CD4-positive, CD25-positive, alpha-beta regulatory T cell (primary cell): Measurements from ENCODE around the gene RHBDL3. TPM values are rescaled to one million over a fixed set of nuclear protein-coding genes. Genes with fewer than 3 reads are reported as not detected.
A peak's percentile ranks its signal among the peaks of the same experiment; 100 is the strongest.

ENCODE experiments used
- ATAC-seq, 2 donors: fragments of 150-1000 bp; cut with Tn5 transposase; one replicate each; pipeline ENCODE4 v1.10.0; 2021; ENCODE audit warnings: low read depth in 2 of 2, moderate number of reproducible peaks in 2 of 2, moderate library complexity in 1 of 2
- DNase-seq, 3 donors: peaks; one replicate each; pipeline versions ENCODE4 v3.0.0 to v3.0.0-alpha.2; 2012 to 2022; ENCODE audit warnings: mixed read lengths in 1 of 3
- H3K27ac ChIP-seq: one replicate; pipeline ENCODE4 v1.7.0; 2013; ENCODE audit warnings: mild to moderate bottlenecking, low read length; ENCODE audit not compliant: insufficient read depth, poor library complexity, severe bottlenecking
- H3K27me3 ChIP-seq: one replicate; pipeline ENCODE4 v1.7.0; 2013; ENCODE audit warnings: low read length; ENCODE audit not compliant: control insufficient read depth, insufficient read depth
- H3K36me3 ChIP-seq: one replicate; pipeline ENCODE4 v1.7.0; 2013; ENCODE audit warnings: mild to moderate bottlenecking, low read length, moderate library complexity; ENCODE audit not compliant: control insufficient read depth, insufficient read depth
- H3K4me1 ChIP-seq: 2 replicates; pipeline ENCODE4 v1.7.0; 2013; ENCODE audit warnings: mild to moderate bottlenecking, low read length; ENCODE audit not compliant: insufficient read depth, control insufficient read depth, poor library complexity, severe bottlenecking
- H3K4me3 ChIP-seq: one replicate; pipeline ENCODE4 v1.7.0; 2013; ENCODE audit warnings: low read depth, mild to moderate bottlenecking, low read length, moderate library complexity
- H3K9me3 ChIP-seq, 2 experiments: 1 replicate in 1 of 2; 2 replicates in 1 of 2; pipeline ENCODE4 v1.7.0; 2013; ENCODE audit warnings: low read length in 2 of 2, mild to moderate bottlenecking in 1 of 2, moderate library complexity in 1 of 2; ENCODE audit not compliant: control insufficient read depth in 2 of 2
- H3K27ac Mint-ChIP-seq, 3 donors: one replicate each; pipeline ENCODE4 v1.8.0; 2020 to 2022; ENCODE audit warnings: mild to moderate bottlenecking in 3 of 3, mixed read lengths in 3 of 3, moderate library complexity in 2 of 3
- H3K27me3 Mint-ChIP-seq: one replicate; pipeline ENCODE4 v1.8.0; 2022; ENCODE audit warnings: mild to moderate bottlenecking, mixed read lengths
- H3K36me3 Mint-ChIP-seq: one replicate; pipeline ENCODE4 v1.8.0; 2020; ENCODE audit warnings: mixed read lengths
- H3K4me1 Mint-ChIP-seq, 4 donors: one replicate each; pipeline ENCODE4 v1.8.0; 2020 to 2022; ENCODE audit warnings: mixed read lengths in 4 of 4, mild to moderate bottlenecking in 1 of 4
- H3K4me3 Mint-ChIP-seq, 4 donors: one replicate each; pipeline ENCODE4 v1.8.0; 2020 to 2022; ENCODE audit warnings: mild to moderate bottlenecking in 4 of 4, mixed read lengths in 4 of 4, moderate library complexity in 3 of 4
- H3K9me3 Mint-ChIP-seq, 7 donors: one replicate each; pipeline ENCODE4 v1.8.0; 2020 to 2022; ENCODE audit warnings: mixed read lengths in 7 of 7, mild to moderate bottlenecking in 3 of 7, moderate library complexity in 2 of 7
- polyA plus RNA-seq, 4 donors: library from polyadenylated mRNA; unstranded; fragments of 300-500 nt; fragmentation: Illumina TruSeq; gene quantifications; one replicate each; pipeline ENCODE4 v1.2.3, GENCODE V29; 2021
- total RNA-seq: library from RNA; stranded (reverse); gene quantifications from one replicate; pipeline ENCODE4 v1.2.3, GENCODE V29; 2022

The RHBDL3 gene
- total and polyA plus RNA-seq, 5 donors from 2014 or later: not detected

DNA sequence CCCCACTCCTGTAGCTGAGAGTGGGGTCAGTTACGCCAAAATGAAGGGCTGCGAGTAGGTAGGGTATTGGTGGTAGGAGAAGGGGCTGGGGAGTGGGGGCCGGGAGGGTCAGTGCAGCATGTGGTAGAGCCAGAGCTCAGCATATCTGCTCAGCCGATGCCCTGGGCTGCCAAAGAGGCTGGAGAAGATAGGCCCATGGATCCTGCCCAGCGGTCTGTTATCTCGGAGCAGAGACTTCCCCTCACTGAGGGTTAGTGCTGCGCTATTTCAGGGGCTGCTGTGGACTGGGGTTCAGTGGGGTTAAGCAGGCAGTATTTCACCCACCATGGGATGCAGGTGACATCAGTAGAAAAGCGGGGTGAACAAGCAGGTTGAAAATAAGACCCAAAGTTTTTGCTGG is 19.7 kb downstream of the RHBDL3 start:
- peaks cover 10% of the 10 kb centered on the region for H3K27me3 Mint-ChIP-seq
- DNase-seq: no peak
- no peaks in the 10 kb centered on the region for H3K9me3 Mint-ChIP-seq
- Histone ChIP-seq H3K27me3 (no peaks in the 10 kb centered on the region), H3K4me3 (no peak overlapping the region), H3K27ac (no peak overlapping the region), H3K4me1 (no peaks in the 10 kb centered on the region), H3K36me3 (no peaks in the 10 kb centered on the region), H3K9me3 (no peaks in the 10 kb centered on the region)
- H3K27ac Mint-ChIP-seq: no peak overlapping the region
- no peaks in the 10 kb centered on the region for H3K36me3 Mint-ChIP-seq
- H3K4me3 Mint-ChIP-seq: no peak overlapping the region
- no peak for ATAC-seq
- H3K4me1 Mint-ChIP-seq: no peaks in the 10 kb centered on the region

DNA sequence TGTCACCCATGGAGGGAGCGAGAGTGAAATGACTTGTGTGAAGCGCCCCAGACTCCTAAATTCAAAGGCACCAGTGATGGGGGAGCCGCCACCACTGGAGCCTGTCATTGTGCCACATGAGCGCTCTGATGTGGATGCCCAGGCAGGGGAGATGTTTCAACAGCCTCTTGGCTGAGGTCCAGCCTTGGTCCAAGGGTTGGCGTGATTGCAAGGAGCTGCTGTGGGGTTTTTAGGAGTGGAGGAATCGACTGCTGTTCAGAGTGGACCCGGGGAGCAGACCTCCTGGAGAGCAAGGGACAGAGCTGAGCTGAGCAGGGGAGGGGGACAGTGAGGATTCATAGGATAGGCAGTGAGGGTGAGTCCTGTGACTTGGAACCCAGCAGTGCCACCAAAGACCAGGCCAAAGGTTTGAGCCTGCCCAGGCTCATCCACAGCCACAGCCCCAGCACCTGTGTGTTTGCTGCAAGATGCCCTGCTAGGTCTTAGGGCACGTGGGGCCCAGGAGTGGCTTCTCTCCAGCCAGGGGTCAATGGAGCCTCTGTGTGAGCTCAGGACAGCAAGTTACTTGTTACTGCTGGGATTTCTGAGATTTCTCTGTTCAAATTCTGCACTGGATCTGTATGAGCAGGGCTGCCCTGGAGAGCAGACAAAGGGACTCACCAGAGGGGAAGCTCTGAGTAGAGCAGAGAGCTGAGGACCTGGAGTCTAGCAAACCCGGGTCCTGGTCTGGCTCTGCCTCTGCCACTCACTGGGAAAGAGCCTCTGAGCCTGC is 20.3 kb downstream of the RHBDL3 start:
- Mint-ChIP-seq H3K9me3 (no peaks in the 10 kb centered on the region), H3K4me1 (no peaks in the 10 kb centered on the region), H3K27ac (no peak overlapping the region), H3K27me3 (peaks cover 10% of the 10 kb centered on the region), H3K36me3 (no peaks in the 10 kb centered on the region), H3K4me3 (no peak overlapping the region)
- no peaks in the 10 kb centered on the region for H3K9me3 ChIP-seq
- no peaks in the 10 kb centered on the region for H3K36me3 ChIP-seq
- no peak overlapping the region for H3K27ac ChIP-seq
- H3K27me3 ChIP-seq: no peaks in the 10 kb centered on the region
- DNase-seq (no peak), ATAC-seq (no peak)
- H3K4me1 ChIP-seq: no peaks in the 10 kb centered on the region
- H3K4me3 ChIP-seq: no peak overlapping the region

GRCh38 chr17:32286518-32286900 is 20.9 kb downstream of the RHBDL3 start:
- Histone ChIP-seq H3K36me3 (no peaks in the 10 kb centered on the region), H3K27me3 (no peaks in the 10 kb centered on the region), H3K4me1 (no peaks in the 10 kb centered on the region), H3K9me3 (no peaks in the 10 kb centered on the region), H3K27ac (no peak overlapping the region), H3K4me3 (no peak overlapping the region)
- Mint-ChIP-seq H3K27ac (no peak overlapping the region), H3K4me3 (no peak overlapping the region), H3K36me3 (no peaks in the 10 kb centered on the region), H3K4me1 (no peaks in the 10 kb centered on the region), H3K9me3 (no peaks in the 10 kb centered on the region), H3K27me3 (peaks cover 13% of the 10 kb centered on the region)
- no peak for ATAC-seq
- no peak for DNase-seq

GRCh38 chr17:32287804-32288511 is 22.3 kb downstream of the RHBDL3 start:
- no peak overlapping the region for H3K4me3 ChIP-seq
- Mint-ChIP-seq H3K4me3 (no peak overlapping the region), H3K27me3 (peaks cover 13% of the 10 kb centered on the region), H3K36me3 (no peaks in the 10 kb centered on the region), H3K4me1 (no peaks in the 10 kb centered on the region), H3K9me3 (no peaks in the 10 kb centered on the region), H3K27ac (no peak overlapping the region)
- H3K36me3 ChIP-seq: no peaks in the 10 kb centered on the region
- DNase-seq (no peak), ATAC-seq (no peak)
- no peaks in the 10 kb centered on the region for H3K9me3 ChIP-seq
- H3K4me1 ChIP-seq: no peaks in the 10 kb centered on the region
- no peak overlapping the region for H3K27ac ChIP-seq
- H3K27me3 ChIP-seq: no peaks in the 10 kb centered on the region

- H3K36me3 Mint-ChIP-seq: no peaks in the 10 kb centered on the region
- Histone ChIP-seq H3K36me3 (no peaks in the 10 kb centered on the region), H3K4me1 (no peaks in the 10 kb centered on the region), H3K9me3 (no peaks in the 10 kb centered on the region), H3K27me3 (no peaks in the 10 kb centered on the region), H3K27ac (no peak overlapping the region), H3K4me3 (no peak overlapping the region)
- no peak for DNase-seq
- H3K4me3 Mint-ChIP-seq: no peak overlapping the region
- no peak for ATAC-seq
- no peak overlapping the region for H3K27ac Mint-ChIP-seq
- H3K9me3 Mint-ChIP-seq: no peaks in the 10 kb centered on the region
- H3K4me1 Mint-ChIP-seq: no peaks in the 10 kb centered on the region
- peaks cover 13% of the 10 kb centered on the region for H3K27me3 Mint-ChIP-seq
These were observed 23.0 kb downstream of the RHBDL3 start for GRCh38 chr17:32288615-32289014.

- no peak overlapping the region for H3K27ac Mint-ChIP-seq
- H3K4me1 Mint-ChIP-seq: no peaks in the 10 kb centered on the region
- no peaks in the 10 kb centered on the region for H3K36me3 Mint-ChIP-seq
- DNase-seq: no peak
- peaks cover 18% of the 10 kb centered on the region for H3K27me3 Mint-ChIP-seq
- H3K9me3 Mint-ChIP-seq: no peaks in the 10 kb centered on the region
- Histone ChIP-seq H3K4me3 (no peak overlapping the region), H3K27ac (no peak overlapping the region), H3K27me3 (no peaks in the 10 kb centered on the region), H3K9me3 (no peaks in the 10 kb centered on the region), H3K36me3 (no peaks in the 10 kb centered on the region), H3K4me1 (no peaks in the 10 kb centered on the region)
- no peak for ATAC-seq
- H3K4me3 Mint-ChIP-seq: no peak overlapping the region
These were observed 23.9 kb downstream of the RHBDL3 start for GRCh38 chr17:32289471-32290070.

DNA sequence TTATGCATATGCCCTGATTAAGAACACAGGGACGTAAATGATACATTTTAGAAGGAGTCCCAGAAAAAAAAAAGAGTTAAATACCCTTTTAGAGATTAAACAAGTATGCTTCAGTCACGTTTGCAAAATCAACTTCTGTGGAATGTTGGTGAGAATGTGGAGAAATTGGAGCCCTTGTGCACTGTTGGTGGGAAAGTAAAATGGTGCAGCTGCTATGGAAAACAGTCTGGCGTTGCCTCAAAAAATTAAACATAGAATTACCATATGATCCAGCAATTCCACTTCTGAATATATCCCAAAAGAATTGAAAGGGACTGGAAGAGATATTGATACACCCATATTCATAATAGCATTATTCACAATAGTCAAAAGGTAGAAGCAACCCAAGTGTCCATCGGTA is 26.5 kb downstream of the RHBDL3 start:
- DNase-seq (no peak), ATAC-seq (no peak)
- no peak overlapping the region for H3K27ac ChIP-seq
- H3K4me3 ChIP-seq: no peak overlapping the region
- H3K36me3 Mint-ChIP-seq: no peaks in the 10 kb centered on the region
- no peaks in the 10 kb centered on the region for H3K4me1 Mint-ChIP-seq
- no peaks in the 10 kb centered on the region for H3K9me3 ChIP-seq
- no peak overlapping the region for H3K27ac Mint-ChIP-seq
- H3K27me3 Mint-ChIP-seq: peaks cover 13% of the 10 kb centered on the region
- no peaks in the 10 kb centered on the region for H3K9me3 Mint-ChIP-seq
- H3K4me3 Mint-ChIP-seq: peak overlapping the region in 1 of 4 donors; percentile 7
- H3K4me1 ChIP-seq: no peaks in the 10 kb centered on the region
- H3K27me3 ChIP-seq: no peaks in the 10 kb centered on the region
- H3K36me3 ChIP-seq: no peaks in the 10 kb centered on the region
